Ishikawa (cell line): ENCODE data around the gene DCAF7.

ENCODE experiments used
- CEBPB ChIP-seq: IDR thresholded peaks from 2 replicates; pipeline ENCODE4 v1.6.1; 2012
- CREB1 ChIP-seq: IDR thresholded peaks from 2 replicates; pipeline ENCODE4 v1.6.1; 2012; ENCODE audit warnings: low read depth
- EGR1 ChIP-seq: IDR thresholded peaks from 2 replicates; pipeline ENCODE4 v1.6.1; 2012
- EP300 ChIP-seq: IDR thresholded peaks from 2 replicates; pipeline ENCODE4 v1.6.1; 2012; ENCODE audit warnings: borderline replicate concordance
- FOXM1 ChIP-seq: IDR thresholded peaks from 2 replicates; pipeline ENCODE4 v1.6.1; 2012; ENCODE audit warnings: low read depth, borderline replicate concordance
- MAX ChIP-seq: IDR thresholded peaks from 2 replicates; pipeline ENCODE4 v1.6.1; 2012
- NFIC ChIP-seq: IDR thresholded peaks from 2 replicates; pipeline ENCODE4 v1.6.1; 2012
- RAD21 ChIP-seq: IDR thresholded peaks from 2 replicates; pipeline ENCODE4 v1.6.1; 2012; ENCODE audit warnings: low read depth
- REST ChIP-seq: IDR thresholded peaks from 2 replicates; pipeline ENCODE4 v1.6.1; 2012; ENCODE audit warnings: low read depth, mild to moderate bottlenecking
- TAF1 ChIP-seq: IDR thresholded peaks from 2 replicates; pipeline ENCODE4 v1.6.1; 2012; ENCODE audit warnings: low read depth, mild to moderate bottlenecking
- TCF12 ChIP-seq: IDR thresholded peaks from 2 replicates; pipeline ENCODE4 v1.6.1; 2012; ENCODE audit warnings: low read depth
- TEAD4 ChIP-seq: IDR thresholded peaks from 2 replicates; pipeline ENCODE4 v1.6.1; 2012
- USF1 ChIP-seq: IDR thresholded peaks from 2 replicates; pipeline ENCODE4 v1.6.1; 2012
- YY1 ChIP-seq: IDR thresholded peaks from 2 replicates; pipeline ENCODE4 v1.6.1; 2012; ENCODE audit warnings: low read depth
- ZBTB7A ChIP-seq: IDR thresholded peaks from 2 replicates; pipeline ENCODE4 v1.6.1; 2012; ENCODE audit warnings: low read depth

DCAF7 gene

GRCh38 chr17:63529711-63530556 is 20.3 kb upstream of the DCAF7 start:
- TF ChIP-seq MAX (no peak), USF1 (no peak), TEAD4 (no peak)

- TF ChIP-seq FOXM1 (no peak), YY1 (no peak), TEAD4 (no peak), EGR1 (no peak), TAF1 (no peak), REST (no peak), MAX (no peak), USF1 (no peak), EP300 (no peak), CREB1 (no peak), NFIC (no peak), RAD21 (no peak), ZBTB7A (no peak), CEBPB (no peak), TCF12 (no peak)
These were observed 19.7 kb upstream of the DCAF7 start for GRCh38 chr17:63530557-63531021.

- TF ChIP-seq FOXM1 (no peak), YY1 (no peak), USF1 (no peak), TCF12 (no peak), NFIC (no peak), ZBTB7A (no peak), MAX (no peak), TEAD4 (no peak), EGR1 (no peak), TAF1 (no peak)
These were observed 19.0 kb upstream of the DCAF7 start for GRCh38 chr17:63531022-63531965.

- TF ChIP-seq TCF12 (no peak), MAX (no peak), USF1 (no peak), NFIC (no peak), EP300 (no peak), ZBTB7A (no peak), FOXM1 (no peak)
These were observed 16.7 kb upstream of the DCAF7 start for GRCh38 chr17:63533433-63534077.

- TF ChIP-seq NFIC (no peak), USF1 (no peak), TEAD4 (no peak), YY1 (no peak), FOXM1 (no peak), CREB1 (no peak), CEBPB (no peak), EP300 (no peak), EGR1 (no peak), ZBTB7A (no peak)
These were observed 16.2 kb upstream of the DCAF7 start for GRCh38 chr17:63534078-63534570.
